NCI-H774 (cell line): Measurements from ENCODE around the gene EDIL3.
"Not testable (repeated sequence)": the region's sequence is repeated elsewhere in the genome, so short reads cannot be mapped to it uniquely, and the experiment has no call there.

Source experiments
- DNase-seq: peaks from one replicate; lab custom pipeline; 2025; lab: John Stamatoyannopoulos, UW

Gene EDIL3

DNA sequence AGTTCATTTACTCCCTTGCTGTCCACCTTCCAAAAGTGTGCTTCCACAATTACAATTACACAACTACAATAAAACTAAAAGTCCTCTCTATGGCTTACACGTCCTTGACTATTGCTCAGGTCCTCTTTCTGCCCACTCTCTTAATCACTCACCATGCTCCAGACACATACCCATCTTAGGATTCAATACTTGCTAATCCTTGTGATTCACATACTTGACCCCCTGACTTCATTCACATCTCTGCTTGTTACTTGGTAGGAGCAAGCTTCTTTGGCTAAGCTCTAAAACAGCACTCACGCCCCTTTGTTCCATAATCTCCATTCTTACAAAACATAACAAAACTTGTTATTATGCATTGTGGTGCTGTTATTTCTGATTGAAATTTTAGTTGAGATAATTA is 215.8 kb downstream of the EDIL3 start:
- no peak for DNase-seq

DNA sequence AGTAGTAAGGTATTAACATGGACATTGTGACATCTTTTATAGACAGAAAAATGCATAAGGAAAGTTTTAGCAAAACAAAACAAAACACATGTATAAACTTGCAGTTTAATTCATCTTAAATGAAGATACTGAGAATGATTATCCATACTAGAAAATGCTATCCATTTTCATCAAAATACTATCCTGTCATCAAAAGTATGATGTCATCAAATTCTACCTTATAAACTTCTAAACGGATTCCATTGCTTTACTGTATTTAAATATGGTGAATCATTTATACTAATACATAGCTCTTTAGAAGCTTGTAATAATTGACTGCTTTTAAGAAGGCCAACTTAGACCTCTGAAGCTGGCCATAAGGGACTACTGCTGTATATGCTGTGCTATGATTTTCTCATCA is 221.0 kb downstream of the EDIL3 start:
- DNase-seq = no peak

DNA sequence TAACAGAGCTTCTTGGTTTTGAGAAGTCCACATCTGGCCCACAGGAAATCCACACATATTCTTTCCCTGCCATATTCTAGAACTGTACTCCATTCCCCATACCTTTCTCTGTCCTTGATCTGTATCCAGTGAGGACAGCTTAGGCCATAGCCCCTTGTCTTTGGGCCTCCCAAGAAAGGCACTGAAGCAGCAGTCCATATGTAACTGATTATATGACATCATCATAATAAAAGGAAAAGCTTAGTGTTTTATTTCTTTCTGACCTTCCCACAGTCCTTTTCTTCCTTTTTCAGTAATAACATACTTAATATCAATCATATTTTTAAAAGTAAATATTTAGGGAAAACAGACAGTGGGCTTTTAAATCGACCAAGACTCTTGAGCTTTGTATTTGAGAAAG is 222.0 kb downstream of the EDIL3 start:
- DNase-seq = no peak

DNA sequence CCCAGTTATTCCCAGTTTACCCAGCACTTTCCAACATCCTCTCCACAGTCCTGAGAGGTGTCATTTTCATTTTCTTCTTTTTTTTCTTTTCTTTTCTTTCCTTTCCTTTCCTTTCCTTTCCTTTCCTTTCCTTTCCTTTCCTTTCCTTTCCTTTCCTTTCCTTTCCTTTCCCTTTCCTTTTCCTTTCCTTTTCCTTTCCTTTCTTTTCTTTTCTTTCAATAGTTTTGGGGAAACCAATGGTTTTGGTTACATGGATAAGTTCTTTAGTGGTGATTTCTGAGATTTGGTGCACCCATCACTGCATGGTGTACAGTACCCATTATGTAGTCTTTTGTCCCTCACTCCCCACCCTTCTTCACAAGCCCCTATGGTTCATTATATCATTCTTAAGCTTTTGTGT is 224.0 kb downstream of the EDIL3 start:
- DNase-seq = not testable (repeated sequence)

DNA sequence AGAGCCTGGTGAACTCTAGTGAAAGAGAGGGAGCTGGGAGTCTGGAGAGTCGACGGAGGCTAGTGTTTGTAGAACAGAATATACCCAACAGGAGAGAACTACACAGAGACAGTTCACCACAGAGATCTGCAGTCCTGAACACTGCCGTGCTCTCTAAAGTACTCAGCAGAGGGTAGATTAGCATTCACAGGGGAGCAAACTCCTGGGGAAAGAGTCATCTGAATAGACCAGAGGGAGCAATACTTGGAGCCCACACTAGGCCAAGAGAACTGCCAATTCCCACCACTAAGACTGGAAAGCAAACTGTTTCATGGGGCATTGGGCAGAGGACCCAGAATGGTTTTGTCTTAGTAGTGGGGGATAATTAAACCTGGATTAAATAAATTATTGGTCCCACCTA is 235.6 kb downstream of the EDIL3 start:
- no peak for DNase-seq

DNA sequence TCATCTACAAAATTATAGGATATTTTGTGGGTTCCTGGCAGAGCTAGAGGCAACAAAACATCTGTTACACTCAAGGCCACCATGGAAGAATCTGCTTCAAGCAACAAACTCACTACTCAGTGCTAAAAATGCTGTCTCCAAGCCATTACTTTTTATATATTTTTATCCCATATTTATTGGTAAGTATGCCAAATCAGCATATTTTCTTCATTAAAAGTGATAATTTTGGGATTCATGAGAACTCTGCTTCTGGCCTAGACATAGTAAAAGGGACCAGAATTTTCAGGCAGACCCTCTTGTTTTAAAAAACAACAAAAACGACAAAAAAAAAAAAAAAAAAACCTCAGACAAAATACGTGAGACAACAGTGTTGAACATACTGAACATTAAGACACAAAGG is 236.0 kb downstream of the EDIL3 start:
- no peak for DNase-seq

DNA sequence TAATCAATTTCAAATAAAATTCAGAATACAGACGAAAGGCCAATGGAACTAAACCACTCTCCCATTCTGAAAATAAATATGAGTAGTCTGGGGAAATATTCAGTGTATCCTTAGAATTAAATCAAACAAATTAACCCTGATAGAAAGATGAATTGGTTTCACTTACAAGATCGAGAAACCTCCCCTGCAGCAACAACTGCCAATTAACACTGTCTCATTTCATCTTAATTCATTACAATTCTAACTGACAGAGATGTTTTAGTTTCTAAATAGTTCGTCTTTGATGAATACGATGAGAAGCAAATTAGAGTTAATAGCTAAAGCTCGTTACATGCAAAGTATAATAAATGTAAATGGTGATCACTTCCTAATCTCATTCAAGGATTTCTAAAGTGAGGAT is 247.1 kb downstream of the EDIL3 start:
- DNase-seq = no peak

DNA sequence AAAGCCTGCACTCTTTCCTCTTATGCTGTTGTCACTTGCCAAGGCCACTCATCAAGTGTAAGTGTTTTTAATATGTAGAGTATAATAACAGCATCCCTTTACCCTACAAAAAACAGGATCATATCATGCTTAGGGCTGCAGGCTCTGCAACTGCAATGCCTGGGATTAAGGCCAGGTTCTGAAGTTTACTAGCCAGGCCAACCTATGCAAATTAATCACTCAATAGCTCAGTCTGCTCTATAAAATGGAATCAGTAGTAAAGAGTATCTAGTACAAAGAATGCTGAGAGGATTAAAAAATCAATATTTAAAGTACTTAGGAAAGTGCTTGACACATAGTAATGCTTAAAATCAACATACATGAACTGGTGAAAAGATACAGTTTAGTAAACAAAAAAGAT is 253.3 kb downstream of the EDIL3 start:
- DNase-seq = peak; percentile 67

DNA sequence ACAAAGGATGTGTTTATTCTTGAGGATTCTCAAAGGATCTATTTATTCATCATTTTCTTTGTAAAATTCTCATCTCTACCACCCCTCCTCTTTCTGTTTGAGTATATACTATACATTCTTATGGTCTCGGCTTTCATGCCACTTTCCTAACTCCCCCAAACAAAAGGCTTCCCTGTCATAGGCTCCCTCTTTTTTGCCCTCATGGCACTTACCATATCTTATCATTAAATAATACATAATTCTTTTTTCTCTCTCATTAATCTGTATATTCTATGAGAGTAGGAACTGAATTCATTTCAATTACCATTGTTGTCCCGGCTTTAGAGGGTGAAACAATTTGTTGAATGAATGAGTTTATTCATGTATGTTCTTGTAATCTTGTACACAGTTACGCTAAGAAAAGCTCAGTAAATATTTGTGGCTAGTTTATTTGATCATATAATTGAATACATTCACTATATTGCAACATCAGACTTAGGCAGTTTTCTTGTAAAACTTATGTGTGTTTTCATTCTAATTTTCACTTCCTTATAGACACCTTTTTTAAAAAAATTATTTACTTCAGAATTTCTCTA is 254.6 kb downstream of the EDIL3 start:
- no peak for DNase-seq

DNA sequence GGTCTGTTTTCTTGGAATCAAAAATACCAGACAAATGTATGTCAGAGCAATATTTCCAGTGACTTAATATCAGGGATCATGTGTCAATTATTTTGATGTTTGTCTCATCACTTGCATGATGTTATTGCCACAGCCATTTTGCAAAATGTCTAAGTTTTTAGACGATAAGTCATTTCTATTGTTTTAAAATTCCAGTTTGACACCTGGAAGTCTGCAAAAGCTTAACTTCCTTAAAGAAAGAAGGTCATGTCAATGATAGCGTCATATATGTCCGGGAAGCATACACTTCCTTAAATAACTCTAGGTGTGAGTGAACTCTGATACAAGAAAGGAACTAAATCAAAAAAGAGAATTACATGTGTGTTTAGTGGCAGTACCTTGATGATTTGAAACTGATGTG is 259.5 kb downstream of the EDIL3 start:
- DNase-seq = no peak

DNA sequence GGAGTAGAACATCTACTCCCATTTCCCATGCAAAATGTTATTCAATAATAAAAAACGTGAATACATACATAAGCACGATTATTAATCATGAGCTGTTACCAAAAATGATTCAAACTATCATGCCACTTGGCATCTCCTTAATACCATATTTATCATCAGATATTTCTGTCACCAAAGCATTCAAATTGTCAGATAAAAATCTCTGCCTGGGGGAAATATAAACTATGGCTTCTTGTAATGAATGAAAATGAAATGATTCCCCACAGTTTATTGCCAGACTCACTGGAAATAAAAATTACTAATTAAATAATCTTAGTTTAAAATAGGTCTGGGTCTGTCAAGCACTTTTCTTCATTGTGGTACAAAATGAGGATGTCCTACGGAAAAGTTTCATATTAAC is 265.4 kb downstream of the EDIL3 start:
- DNase-seq = no peak

DNA sequence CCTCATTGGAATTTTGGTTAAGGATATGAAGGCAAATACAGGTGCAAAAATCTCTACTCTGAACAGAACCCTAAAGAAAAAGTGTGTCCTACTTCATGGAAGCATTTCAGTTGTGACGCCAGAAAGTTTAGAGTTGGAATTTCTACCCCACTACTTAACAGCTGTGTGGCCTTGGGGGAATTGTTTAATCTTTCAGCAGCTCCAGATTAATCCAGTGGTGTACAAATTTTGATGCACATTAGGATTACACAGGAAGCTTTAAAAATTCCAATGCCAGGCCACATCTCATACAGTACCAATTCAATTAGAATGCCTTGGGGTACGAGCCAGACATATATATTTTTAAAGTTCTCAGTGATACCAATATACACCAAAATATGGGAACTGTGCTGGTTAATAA is 266.1 kb downstream of the EDIL3 start:
- no peak for DNase-seq

DNA sequence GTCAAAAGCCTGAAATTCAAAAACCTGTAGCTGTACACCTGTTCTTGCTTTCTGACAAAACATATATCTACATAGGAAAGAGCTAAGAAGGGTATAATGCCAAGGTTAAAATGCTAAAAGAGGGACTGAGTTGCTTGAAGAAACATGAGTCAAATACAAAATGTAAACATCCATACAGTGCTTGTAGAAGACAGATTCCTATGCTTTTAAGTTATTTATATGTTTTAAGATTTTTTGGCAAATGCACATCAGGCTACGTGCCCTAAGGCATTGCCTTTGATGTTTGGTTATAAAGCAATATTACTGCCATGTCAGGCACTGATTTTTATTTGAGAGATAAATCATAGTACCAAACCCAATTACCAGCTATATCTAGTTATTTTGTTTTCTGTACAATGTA is 269.0 kb downstream of the EDIL3 start:
- DNase-seq = no peak

DNA sequence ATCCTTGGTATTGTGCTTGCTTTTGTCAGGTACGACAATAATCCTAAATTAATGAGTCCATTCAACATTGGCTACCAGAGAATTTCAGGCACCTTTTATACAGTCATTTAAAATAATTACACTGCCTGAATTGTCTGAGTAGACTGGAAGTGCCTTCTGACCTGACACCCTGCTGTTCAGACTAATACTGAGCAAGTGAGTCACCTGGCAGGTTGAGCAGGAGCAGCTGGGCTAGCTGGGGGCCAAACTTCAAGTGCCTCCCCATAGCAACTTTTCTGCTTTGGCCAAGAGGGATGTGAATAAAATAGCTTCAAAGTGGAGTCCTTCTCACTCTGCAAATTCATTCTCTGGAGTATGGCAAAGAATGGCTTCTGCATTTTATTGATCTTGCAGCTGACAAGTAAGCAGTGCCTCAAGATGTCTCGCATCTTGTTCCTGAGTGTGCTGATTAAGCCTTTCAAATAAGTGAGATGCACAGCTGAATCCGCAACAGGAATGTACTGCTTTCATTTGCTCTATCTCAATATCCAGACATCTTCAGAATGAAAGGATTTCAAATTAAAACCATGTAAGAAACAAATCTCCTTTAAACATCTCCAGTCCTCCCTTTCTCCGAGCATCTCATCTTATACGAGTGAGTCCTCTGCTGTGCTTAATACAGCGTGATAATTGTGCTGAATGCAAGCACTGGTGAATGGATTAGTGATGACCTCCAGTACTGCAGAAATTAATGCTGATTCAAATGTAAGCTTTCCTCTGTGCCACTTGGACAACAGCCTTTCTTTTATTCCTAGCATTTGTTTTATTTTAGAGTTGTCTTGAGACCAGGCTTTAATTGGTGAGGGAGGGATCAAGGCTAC is 271.2 kb downstream of the EDIL3 start:
- DNase-seq = peak; percentile 86

DNA sequence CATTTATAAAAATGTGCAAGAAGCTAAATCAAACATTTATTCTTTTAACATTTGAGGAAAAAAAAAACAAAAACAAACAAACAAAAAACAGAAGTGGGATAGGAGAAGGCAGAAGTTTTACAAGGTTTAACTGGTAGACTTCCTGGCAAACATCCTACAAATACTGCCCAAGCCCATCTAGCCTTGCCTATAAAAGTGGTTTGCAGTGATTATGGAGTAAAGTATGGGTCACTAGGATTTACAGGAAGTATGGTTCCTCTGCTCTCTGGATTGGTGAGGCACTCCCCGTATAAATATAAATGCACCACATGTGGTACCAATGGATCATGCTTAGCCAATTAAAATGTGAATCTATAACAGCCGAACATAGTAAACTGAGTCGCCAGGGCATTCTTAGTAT is 291.9 kb downstream of the EDIL3 start:
- DNase-seq = no peak

DNA sequence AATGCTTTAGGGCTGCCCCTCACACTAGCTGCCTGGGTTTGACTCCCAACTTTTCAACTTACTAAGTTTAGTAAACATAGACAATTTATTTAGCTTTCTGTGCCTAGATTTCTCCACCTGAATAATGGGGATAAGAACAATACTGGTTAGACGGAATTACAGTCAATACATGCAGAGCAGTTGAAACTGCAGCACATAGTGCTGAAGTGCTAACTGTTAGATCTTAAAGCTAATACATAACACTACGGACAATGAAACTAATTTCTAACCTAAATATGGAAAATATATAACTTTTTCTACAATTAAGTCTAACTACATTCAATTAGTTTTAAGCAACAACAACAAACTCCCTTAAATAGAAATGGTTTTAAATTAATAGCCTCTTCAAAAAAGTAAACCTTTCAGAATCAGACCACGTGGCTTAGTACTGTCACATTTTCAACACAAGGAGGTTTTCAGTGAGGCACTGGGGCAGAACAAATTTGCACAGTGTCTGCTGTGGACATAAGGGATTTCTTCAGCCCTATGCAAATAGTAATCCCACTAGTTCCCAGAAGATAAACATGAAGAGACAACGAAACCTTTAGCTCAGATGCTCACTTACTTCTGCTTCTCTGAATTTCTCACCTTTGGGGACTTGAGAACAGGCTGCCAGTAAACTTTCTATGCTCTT is 293.4 kb downstream of the EDIL3 start:
- DNase-seq = peak; percentile 35

DNA sequence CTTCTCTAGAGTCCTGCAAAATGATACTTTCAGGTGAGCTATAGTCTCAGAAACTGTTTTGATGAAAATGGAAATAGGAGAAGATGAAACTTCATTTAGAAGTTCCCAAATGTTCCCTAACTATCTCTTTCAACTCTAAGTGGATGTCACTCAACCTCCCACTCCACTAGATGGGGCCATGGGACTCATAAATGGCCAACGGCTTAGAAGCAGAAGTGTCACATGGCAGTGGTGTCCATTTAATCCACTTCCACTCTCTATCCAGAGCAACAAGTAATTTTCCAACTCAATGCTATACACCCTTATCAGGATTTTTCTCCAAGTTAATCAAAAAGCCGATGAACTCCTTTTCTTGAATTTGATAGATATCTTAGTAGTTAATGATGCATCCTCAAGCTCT is 295.7 kb downstream of the EDIL3 start:
- no peak for DNase-seq

DNA sequence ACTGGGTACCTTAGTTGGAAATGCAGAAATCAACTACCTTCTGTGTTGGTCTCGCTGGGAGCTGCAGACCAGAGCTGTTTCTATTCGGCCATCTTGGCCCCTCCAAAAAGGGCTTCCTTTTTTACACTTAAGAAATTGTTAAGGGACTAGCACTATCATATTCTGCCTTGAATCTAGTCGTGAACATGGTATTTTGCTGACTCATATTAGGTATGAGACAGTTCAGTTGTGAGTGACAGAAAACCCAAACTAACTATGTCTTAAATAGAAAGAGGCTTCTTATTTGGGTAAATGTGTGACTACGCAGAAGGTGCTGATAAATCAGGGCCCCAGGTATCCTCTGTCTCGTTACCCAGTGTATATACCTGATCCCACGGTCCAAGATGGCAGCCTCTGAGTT is 298.2 kb downstream of the EDIL3 start:
- DNase-seq = no peak

DNA sequence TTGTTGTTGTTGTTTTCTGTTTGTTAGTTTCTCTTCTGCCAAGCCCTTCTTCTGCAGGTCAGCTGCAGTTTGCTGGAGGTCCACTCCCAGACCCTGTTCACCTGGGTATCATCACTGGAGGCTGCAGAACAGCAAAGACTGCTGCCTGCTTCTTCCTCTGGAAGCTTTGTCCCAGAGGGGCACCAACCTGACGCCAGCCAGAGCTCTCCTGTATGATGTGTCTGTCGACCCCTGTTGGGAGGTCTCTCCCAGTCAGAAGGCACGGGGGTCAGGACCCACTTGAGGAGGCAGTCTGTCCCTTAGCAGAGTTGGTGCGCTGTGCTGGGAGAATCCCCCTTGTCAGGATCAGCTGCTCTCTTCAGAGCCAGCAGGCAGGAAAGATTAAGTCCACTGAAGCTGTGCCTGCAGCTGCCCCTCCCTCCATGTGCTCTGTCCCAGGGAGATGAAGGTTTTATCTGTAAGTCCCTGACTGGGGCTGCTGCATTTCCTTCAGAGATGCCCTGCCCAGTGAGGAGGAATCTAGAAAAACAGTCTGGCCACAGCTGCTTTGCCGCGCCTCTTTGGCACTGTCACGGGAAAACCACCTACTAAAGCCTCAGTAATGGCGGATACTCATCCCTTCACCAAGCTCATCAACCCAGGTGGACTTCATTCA is 299.2 kb downstream of the EDIL3 start:
- no peak for DNase-seq

DNA sequence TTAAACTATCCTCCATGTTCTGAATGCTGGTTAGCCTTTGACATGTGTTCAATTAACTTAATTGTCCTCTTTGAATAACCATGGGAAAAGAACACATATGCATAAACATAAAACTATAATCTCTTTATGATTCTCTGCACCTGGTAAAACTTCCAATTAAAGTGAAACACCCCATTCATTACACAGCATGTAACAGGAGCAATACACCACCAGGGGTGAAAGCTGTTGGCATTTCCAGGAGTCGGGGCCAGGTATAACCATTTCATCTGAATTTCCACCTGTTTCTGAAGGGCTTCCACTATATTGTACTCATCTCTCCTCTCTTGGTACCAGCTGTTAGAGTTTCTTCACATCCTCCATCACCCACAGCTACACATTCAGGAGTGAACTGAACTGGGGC is 303.8 kb downstream of the EDIL3 start:
- peak; percentile 6 for DNase-seq

DNA sequence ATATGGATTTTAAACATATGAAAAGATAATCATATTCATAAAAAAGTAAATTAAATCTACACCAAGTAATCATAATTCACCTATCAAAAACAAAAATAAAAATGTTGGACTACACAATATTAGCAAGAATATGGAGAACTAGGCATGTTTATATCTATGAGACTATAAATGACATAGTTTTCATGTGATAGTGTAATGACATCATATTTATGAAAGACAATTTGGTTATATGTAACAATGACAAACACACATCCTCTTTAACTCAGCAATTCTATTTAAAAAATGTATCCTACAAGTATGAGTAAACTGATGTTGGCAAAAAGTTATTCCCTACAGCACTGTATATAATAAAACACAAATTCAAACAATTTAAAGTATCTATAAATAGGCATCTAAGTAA is 312.3 kb downstream of the EDIL3 start:
- no peak for DNase-seq

DNA sequence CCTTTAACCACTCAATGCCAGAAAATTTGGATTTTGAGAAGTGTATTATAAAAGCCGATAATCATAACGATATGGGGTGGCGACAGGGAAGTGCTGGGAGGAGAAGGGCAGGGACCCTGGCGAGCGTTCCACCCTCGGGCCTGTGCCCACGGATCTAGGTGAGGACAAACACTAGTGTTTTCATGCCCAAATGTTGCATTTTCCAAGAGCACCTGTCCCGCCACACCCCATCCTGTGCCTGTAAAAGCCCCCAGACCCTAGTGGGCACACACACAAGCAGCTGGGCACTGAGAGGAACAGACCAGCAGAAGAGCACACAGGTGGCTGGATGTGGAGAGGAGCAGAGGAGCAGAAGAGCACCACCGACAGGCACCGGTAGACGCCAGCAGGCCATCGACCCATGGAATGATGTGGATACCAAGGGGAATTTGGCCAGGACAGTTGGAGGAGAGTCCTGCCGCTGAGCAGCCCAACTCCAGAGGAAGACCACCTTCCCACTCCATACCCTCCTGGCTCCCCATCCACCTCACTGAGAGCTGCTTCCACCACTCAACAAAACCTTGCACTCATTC is 315.0 kb downstream of the EDIL3 start:
- DNase-seq = no peak

DNA sequence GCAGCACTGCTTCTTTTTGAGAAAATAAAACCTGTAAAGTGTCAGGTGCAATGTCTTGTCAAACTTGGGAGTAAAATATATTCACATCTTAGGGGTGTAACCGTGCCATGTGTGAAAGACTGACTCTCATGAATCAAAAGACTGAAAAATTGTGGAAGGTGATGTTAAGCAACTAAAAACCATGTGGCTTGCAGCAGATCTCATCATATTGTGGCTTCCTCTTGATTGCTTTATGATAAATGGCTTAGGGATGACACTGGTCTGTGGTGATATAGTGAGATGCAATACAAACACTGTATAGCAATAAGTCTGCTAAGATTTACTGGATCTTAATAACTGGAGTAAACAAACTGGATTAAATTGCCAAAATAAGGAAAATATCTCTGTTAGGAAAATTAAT is 321.6 kb downstream of the EDIL3 start:
- DNase-seq = no peak
